Measurements from ENCODE around the gene RDH13.

GRCh38 chr19:55071129-55071502 is 8.2 kb upstream of the RDH13 start:
- TF ChIP-seq, protein P1, sequence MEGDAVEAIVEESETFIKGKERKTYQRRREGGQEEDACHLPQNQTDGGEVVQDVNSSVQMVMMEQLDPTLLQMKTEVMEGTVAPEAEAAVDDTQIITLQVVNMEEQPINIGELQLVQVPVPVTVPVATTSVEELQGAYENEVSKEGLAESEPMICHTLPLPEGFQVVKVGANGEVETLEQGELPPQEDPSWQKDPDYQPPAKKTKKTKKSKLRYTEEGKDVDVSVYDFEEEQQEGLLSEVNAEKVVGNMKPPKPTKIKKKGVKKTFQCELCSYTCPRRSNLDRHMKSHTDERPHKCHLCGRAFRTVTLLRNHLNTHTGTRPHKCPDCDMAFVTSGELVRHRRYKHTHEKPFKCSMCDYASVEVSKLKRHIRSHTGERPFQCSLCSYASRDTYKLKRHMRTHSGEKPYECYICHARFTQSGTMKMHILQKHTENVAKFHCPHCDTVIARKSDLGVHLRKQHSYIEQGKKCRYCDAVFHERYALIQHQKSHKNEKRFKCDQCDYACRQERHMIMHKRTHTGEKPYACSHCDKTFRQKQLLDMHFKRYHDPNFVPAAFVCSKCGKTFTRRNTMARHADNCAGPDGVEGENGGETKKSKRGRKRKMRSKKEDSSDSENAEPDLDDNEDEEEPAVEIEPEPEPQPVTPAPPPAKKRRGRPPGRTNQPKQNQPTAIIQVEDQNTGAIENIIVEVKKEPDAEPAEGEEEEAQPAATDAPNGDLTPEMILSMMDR (IDR thresholded peaks at IDR 0.05; ENCODE audit: borderline replicate concordance, extremely low read depth, low read length, poor library complexity, severe bottlenecking) = no peak
- no peak for TF ChIP-seq EZH2 (IDR thresholded peaks at IDR 0.05; ENCODE audit: borderline replicate concordance, low read depth, low read length, severe bottlenecking)

Data from DND-41 (cell line).